NCI-H2081 (cell line): ENCODE data around the gene RPS21.

ENCODE experiments used
- DNase-seq, 2 experiments: peaks; one replicate each; lab custom pipeline; 2025; lab: John Stamatoyannopoulos, UW

The RPS21 gene

DNA sequence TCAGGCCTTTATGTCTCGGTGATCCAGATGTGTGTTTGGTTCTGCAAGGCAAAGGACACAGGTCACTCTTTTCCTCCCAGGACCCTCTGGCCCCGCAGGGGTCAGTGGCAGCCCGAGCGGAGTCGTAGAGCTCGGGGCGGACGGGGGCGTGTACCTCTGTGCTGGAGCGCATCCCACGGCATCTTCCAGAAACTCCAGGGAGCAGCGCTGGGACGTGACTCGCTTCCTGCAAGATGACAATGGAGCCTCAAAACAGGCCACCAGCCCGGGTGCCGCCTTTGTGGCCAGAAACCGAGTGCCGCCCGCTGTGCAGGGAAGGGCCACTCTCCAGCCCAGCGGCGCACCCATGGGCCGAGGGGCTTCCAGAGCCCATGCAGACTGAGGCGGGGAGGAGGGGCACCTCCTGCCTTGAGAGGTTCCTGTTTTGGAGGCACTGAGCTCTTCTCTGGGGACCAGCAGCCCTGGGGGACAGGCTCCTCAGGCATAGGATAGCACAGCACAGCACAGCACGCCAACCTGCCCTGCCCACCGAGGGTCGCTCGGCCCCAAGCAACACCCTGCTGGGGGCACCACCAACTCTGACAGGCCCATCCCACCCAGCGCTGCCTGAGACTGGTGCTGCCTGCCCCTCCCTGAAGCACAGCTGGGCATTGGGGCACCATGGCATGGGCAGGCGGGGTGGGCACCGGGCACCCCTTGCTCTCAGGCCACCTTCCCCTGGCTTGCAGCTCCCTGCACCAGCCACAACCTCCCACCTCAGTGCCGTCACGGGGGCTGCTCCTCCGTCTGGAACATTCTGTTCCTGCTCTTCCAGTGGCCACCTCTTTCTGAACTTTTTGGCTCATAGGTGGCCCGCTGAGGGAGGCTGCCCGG is 9.7 kb downstream of the RPS21 start:
- DNase-seq, result no peak

DNA sequence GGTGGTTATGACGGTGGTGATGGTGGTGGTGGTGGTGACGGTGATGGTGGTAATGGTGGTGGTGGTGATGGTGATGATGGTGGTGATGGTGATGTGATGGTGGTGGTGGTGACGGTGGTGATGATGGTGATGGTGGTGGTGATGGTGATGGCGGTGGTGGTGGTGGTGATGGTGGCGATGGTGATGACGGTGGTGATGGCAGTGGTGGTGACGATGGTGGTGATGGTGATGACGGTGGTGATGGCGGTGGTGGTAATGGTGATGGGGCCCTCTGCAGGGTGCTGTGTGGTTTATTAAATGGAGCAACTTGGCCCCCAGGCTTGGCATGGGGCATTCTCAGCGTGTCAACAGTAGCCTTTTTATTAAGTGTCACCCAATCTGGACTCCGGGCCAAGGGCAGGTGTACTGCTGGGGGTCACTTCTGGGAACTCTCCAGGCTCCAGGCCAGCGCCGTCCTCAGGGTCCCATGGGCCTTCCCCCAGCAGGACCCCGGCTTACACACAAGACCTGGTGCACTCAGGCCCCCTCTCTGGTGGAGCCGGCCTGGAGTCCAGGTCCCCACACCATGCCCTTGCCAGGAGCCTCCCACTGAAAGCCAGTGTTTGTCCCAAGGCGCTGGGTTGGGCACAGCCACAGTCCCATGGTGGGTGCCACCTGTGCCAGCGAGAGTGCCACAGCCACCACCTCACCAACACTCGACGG is 11.4 kb downstream of the RPS21 start:
- no peak for DNase-seq

DNA sequence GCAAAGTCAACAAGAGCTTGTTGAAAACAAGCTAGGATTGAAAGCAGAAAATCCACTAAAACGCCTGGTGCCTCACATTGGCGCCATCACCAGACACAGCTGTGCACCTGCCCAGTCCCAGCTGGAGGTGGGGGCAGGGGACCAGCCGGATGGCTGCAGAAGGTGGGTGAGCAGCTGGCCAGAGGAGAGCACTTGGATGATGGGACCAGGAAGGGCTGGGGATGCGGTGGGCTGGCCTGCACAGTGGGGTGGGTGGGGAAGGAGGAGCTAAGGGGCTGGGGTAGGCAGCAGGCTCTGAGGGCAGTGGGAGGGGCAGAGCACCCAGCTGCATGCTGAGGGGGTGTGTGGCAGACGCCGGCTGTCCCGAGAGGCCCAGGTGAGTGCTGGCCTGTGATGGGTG is 13.1 kb downstream of the RPS21 start:
- DNase-seq, result peak in 1 of 2 experiments; percentile 25

DNA sequence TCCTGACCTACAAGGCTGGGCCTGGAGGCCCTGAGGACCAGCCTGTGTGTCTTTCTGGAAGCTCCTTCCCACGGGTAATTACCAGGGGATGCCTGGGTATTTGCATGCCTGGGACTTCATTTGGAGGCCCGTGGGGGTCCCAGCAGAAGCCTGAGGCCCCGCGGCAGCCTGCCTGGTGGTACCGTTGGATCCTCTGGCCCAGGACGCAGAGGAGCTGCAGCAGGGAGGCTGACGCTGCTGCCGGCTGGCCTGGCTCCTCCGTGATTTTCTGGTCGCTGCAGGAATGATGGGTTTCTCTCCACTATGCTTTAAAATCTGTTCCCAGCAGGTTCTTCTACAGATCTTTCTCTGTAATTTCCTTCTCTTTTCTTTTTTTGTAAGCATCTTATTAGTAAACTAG is 13.6 kb downstream of the RPS21 start:
- no peak for DNase-seq

DNA sequence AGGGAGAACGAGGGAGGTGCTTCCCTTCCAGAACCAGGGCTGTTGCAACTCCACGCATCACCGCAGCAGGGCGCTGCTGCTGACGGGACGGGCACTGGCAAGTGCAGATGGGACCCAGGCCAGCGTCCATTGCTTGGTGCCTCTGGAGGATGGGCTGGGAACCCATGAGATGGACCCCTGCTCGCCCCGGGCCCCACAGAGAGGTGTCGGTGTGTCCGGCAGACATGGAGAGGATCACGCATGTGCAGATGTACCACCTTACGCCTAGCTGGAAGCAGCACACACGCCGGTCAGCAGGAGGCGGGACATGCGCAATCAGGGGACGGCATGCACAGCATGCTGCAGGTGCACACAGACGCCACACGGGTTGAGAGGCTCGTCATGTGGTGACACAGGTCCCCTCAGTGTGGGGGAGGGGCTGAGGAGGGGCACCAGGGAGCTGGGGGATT is 14.5 kb downstream of the RPS21 start:
- DNase-seq, result no peak

DNA sequence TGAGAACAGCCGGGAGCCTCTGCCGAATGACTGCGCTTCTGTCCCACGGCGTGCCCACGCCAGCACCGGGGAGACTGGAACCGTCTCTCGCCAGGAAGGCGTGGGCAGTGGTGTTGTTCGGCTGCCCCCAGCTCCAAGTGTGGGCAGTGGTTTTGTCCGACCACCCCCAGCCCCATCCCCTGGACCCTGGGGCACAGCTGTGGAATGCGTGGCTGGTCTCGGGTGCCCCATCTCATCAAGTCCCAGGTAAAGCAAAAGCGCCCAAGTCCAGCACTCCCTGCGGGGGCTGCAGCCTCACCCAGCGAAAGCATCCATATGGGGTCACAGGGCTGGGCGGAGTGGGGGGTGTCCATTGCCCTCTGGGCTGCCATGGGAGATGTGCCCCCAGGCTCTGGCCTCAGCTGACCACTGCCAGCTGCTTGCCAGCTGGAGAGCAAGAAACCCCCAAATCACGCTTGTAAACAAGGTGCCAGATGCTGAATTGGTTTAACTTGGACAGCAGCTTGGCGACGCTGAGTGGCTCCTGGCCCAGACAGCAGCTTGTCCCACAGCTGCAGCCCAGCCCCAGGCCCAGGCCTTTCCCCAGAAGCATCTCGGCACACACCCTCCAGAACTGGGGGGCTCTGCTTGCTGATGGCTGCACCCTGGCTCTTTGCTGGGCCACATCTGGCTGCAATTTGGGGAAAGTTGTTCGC is 15.7 kb downstream of the RPS21 start:
- DNase-seq, result no peak

DNA sequence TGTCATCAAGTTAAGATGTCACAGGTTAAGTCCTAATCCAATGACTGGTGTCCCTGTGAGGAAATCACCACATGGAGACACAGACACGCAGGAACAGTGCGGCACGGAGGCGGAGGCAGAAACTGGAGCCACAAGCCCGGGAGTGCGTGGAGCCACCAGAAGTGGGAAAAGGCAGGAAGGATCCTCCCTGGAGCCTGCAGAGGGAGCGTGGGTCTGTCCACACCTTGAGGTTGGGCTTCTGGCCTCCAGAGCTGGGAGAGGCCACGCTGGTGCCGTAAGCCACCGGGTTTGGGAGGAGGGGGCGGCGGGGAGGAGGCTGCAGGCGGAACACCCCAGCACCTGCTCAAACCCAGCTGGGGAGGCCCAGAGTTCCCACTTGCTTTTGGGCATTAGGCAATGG is 16.4 kb downstream of the RPS21 start:
- DNase-seq, result no peak

DNA sequence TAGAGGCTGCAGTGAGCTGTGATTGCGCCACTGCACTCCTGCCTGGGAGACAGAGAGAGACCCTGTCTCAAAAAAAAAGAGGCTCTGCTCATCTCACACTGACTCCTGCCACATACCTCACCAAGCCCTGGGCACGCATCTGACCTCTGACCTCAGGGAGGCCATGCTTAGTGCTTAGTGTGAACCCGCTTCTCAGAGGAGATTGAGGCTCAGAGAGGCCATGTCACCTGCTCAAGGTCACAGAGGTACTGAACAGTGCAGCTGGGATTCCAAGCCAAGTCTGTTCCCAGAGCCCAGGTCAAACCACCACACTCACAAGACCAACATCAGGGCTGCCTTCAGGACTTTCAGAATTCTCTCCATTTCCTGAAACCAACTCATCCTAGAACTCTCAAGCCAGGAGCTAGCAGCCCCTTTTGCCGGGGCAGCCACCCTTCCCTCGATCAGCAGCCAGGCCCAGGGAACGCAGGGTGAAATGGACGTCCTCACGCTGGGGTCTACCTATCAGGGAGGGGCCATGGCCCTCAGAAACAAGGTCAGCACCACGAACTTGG is 17.3 kb downstream of the RPS21 start:
- DNase-seq, result no peak

DNA sequence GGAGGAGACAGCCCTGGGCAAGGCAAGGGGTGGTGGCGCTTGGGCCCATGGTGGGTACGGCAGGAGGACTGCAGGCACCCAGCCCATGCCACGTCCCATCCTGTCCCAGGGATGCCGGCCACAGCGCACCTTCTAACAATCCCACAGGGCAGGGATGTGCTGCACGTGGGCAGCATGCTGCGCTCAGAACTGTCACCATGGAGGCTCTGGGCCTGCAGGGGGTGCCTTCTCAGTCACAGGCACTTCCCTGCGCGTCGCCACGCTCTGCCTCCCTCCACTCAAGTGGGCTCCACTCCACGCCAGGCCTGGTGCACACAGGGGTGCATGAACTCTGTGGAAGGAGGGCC is 17.8 kb downstream of the RPS21 start:
- DNase-seq, result no peak

DNA sequence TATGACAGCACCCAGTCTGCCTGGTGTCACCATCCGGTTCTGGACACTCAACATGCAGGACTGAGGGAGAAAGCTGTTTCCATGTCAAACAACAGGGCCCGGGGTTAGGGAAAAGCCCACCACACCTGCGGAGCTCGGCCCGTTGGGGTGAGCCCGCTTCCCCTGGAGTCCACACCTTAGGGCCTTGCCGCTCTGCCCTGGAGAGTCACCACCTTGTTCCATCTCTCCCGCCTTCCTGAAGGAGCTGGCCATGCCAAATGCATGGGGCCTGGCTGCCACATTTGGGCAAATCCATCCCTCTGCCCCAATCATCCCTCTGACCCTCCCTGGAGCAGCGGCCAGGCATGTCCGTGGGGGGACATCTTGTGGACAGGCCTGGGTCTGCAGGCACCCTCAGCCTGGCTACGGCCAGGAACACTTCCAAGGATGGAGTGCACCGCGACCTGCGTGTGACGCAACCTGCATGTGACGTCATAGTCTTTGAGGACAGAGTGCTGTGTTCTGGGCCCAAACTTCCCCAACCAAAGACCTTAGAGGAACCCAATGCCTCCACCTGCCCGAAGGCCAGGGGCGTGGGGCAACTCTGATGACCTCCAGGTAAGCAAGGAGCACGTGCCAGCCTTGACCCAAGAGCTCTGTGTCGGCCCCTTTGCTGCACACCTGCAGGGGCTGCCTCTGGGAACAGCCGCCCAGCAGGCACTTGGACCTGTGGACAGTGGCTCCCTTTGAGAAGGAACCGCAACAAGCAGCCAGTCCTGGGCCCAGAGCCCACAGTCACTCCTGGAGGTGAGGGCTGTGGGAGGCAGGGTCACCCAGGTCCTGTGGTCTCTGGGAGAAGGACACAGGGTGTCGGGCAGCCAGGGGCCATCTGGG is 18.4 kb downstream of the RPS21 start:
- no peak for DNase-seq

DNA sequence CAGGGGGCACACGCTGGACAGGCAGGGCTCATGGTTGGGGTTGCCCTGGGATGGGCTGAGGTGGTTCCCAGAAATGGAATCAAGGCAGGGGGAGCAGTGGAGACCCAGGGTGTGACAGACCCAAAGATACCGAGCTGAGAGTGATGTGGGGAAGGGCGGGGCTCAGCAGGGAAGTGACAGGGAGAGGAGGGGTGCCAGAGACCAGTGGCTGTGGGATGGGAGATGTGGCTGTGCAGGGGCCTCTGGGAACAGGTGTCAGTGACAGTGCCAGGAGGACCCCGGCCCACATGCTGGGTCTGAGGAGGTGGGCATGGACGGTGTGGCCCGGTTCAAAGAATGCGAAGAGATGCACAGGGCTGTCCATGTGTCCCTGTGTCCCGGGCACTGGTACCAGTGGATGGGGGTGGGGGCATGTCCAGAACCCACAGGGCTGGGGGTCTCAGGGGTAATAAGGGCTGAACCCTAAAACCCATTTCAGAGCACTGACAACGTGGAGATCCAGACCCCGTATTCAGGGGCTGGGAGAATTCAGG is 19.1 kb downstream of the RPS21 start:
- DNase-seq, result no peak

DNA sequence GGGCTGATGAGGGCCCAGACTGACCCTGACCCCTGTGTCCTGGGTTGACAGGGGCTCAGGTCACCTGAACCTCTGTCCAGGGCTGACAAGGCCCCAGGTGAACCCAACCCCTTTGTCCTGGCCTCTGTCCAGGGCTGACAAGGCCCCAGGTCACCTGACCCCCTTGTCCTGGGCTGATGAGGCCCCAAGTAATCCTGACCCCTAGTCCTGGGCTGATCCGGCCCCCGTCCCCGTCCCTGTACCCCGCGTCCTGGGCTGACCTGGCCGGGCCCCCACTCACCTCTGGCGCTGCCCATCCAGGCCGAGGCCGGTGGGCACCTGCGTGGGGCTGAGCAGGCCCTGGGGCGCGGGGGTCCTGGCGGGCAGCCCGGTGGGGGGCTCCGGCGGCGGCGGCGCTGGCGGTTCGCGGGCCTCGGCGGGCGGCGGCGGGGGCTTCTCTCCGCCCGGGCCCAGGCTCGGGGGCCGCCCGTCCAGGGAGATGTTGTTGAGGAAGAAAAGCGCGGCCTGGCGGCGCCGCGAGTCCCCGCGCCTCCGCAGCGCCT is 19.8 kb downstream of the RPS21 start:
- DNase-seq, result no peak

DNA sequence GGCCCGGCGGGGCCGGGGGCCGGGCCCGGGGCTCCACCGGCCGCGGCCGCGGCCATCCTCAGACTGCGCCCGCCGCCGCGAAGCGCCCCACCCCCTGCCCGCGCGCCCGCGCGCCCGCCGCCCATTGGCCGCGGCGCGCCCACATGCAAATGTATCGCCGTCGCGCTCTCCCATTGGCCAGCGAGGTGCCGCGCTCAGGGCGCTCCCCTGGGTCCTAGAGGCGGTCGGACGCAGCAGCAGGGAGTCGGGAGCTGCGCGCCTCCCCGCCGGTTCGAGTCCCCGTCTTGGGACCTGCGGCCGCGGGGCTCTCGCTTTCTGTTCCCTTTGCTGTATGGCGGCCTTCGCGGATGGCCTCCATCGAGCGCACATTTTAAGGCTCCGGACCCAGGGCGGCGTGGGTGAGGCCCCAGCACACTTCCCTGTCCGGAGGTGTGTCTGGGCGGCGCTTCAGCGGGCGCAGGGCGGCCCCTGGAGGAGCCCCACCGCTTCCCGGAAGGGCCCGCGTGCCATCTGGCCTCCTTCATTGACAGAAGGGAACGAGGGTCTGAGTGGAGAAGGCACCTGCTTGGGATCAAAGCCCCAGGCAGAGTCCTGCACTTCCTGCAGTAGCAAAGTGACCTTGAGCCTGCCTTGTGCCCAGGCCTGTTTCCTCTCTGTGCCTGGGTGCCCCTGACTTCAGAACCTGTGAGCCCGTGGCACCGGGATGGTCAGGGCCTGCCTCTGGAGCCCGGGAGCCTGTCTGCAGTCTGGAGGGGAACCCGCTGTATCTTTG is 20.5 kb downstream of the RPS21 start, which contains the start of gene CABLES2:
Gene CABLES2, minus strand, starts transcription at position 65 of the 772 bp plus-strand sequence. Its CDS starts 9 bp downstream, at position 56.
- DNase-seq, result peak; percentile 91 to 94

DNA sequence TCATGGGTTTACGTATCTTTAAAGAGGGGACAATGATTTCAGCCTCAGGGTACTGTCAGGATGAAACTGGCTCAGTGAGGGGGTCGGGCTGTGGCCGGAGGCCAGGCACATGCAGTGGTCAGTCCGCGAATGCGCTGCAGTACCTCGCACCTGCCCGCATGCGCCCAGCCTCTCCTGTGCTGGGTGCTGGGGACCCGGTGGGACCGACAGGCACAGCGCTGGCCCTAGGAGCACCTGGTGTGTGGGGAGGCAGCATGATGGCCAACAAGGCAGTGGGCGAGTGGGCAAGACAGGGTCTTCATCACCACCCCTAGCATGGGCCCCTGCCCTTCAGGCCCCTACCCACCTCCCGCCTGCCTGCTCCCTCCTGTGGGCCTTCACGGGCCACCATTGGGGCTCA is 21.2 kb downstream of the RPS21 start:
- no peak for DNase-seq

DNA sequence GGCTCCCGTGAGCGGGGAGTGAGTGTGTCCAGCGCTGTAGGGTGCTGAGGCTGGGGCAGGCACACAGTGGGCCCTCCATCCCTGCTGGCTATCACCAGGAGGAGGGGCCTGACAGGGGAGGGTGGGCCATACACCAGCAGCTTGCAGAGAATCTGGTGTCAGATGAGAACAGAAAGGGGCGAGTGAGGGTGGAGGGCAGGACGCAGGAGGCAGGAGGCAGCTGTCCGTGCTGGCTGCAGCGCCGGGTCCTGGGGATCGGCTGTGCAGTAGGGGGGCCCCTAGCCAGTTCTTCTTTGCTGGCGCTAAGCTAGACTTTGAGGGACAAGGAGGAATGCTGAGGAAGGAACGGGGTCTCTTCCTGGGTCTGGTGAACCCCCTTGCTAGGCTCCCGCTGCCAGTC is 21.7 kb downstream of the RPS21 start:
- no peak for DNase-seq

DNA sequence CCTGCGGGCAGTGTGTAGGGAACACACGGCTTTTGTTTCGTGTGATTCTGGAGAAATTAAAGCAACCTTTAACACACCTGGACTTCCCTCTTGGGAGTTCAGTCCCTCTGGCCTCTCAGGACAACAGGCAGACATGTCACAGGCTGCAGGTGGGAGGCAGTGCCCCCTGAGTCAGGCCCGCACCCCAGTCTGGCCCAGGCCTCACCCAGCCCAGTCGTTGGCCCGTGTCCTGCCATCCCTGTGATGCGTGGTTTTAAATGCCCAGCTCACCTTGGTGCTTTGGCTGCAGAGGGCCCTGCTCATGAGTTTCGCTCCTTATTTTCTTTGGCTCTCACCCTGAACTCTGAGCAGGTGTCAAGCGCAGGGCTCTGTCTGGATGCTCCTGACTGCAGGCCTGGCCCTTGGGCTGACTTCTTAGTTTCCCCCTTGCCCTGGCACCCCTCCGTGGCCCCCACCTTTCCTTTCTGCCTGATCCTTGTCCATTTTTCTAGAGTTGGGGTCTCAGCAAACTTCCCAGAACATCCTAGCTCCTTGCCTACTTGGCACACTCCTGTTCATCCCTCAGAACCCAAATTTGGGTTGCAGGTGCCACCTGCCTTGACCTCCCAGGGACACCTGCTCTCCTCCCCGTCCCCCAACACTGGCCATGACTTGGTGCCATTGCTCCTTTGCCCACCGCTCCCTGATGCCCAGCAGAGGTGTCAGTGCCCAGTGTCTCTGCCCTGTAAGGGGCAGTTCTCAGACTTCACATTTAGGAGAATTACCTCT is 22.4 kb downstream of the RPS21 start:
- DNase-seq, result no peak

DNA sequence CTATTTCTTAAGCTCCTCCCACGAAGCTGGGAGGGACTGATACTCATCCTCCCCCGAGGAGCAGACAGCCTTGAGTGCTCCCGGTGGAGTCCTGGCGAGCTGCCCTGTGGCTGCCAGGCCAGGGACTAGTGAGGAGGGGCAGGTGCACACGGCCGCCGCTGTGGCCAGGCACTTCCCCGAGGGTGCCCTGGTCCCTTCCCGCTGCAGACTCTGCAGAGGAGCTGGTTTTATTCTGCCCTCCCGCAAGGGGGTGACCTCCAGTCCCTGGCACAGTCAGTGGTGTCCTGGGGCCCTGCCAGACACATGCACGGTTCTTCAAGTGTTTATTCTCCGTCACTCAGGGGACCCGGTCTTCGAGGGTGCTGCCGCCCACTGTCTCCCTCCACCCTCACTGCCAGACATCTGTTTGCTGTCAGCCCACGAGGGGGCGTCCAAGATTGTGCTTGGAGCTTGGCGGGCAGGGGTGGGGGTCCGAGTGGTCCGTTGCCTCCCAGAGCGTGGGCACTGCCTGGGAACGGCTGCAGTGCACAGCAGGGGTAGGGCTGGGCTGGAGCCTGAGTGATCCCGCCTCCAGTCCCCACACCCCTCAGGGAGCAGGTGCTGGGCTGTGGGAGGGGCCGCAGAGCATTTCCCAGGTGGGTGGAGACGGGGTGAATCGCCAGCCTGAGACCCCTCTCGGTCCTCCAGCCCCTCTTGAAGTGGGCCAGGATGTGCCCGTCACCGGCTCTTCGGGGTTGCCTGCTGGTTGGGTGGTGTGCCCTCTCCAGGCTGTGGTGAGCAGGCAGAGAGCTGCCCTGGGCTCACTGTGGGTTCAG is 23.2 kb downstream of the RPS21 start:
- peak; percentile 53 to 54 for DNase-seq

DNA sequence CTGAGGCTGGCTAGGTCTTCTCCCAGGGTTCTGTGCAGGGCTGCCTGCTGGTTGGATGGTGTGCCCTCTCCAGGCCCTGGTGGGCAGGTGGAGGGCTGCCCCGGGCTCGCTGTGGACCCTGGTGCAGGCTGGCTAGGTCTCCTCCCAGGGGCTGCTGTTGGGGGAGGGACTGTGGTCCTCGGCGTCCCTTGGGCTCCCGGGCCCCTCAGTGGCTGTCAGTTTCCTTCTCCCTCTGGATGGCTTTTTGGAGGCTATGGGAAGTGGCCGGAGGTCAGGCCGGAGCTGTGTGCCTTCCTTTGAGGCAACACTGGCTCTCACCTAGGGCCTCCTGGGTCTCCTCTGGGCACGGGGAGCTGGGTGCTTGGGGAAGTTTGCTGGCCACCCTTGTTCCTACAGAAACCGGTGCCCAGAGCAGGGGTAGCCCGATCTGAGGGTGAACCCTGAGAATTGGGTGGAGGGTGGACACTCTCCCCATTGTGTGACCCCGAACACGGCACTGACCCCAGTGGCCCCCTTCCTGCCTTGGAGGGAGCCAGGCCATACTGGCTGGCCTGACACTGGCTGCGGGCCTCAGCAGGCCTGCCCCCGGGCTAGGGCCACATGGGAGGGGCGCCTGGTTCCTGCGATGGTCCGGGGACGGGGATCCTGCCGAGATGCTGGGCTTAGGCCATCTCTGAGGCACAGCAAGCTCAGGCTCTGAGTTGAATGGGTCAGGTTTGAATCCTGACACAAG is 24.0 kb downstream of the RPS21 start:
- DNase-seq, result no peak
